NCI-H460 (cell line): ENCODE data around the gene POLR1C. TPM values are rescaled to one million over a fixed set of nuclear protein-coding genes. Genes with fewer than 3 reads are reported as not detected.
"Not testable (repeated sequence)": the region's sequence is repeated elsewhere in the genome, so short reads cannot be mapped to it uniquely, and the experiment has no call there.

Source experiments
- DNase-seq: peaks from one replicate; pipeline ENCODE4 v3.0.0-alpha.2; 2016; ENCODE audit warnings: low read depth; ENCODE audit errors: extremely low read depth
- polyA plus RNA-seq: library from polyadenylated mRNA; depleted of rRNA; stranded (reverse); fragments of >200 nt; gene quantifications from 2 replicates; pipeline ENCODE4 v1.2.3, GENCODE V29; 2014; cell fraction: nucleus; rRNA removed
- total RNA-seq: library from RNA; depleted of rRNA; stranded (reverse); fragments of >200 nt; shearing (Covaris generic); gene quantifications from 2 replicates; pipeline ENCODE4 v1.2.3, GENCODE V29; 2014; rRNA removed

POLR1C gene, protein sequence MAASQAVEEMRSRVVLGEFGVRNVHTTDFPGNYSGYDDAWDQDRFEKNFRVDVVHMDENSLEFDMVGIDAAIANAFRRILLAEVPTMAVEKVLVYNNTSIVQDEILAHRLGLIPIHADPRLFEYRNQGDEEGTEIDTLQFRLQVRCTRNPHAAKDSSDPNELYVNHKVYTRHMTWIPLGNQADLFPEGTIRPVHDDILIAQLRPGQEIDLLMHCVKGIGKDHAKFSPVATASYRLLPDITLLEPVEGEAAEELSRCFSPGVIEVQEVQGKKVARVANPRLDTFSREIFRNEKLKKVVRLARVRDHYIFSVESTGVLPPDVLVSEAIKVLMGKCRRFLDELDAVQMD
- 36.4 and 39.5 TPM in 2 replicates for total RNA-seq
- polyA plus RNA-seq: 55.8 and 66.7 TPM in 2 replicates

DNA sequence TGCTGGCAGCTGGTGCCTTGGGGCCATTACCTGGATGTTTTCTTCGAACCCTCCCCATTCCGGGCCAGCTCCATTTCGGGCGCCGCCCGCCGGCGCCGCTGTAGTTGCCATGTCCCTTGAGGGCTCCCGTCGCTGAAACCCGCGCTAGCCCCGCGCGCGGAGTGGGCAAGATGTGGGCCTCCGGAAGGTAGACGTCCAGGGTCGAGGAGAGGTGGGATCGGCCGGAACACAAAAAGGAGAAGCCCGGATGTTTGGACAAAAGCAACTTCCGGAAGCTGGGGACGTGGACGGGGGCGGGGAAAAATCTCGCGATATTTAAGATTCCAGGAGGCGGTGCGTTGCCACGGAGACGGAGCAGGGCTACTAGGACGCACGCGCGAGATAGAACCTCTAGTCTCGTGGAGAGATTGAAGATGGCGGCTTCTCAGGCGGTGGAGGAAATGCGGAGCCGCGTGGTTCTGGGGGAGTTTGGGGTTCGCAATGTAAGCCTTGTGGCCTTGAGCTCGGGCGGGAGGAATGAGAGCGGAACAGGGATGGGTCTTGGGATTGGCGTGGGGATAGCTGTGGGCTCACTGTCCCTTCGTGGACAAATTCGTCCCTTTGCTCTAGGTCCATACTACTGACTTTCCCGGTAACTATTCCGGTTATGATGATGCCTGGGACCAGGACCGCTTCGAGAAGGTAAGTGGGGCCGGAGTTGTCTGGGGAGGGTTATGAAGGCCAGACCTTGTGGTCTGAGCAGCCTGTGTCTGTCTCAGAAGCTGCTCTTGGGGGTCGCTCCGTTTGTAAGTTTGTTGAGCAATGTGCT lies at the start of gene POLR1C, which contains the start of gene YIPF3:
Gene POLR1C, plus strand, starts transcription at position 393 of the 808 bp plus-strand sequence. Its CDS starts 21 bp downstream, at position 414.
Gene YIPF3, minus strand, starts transcription at position 230 of the 808 bp plus-strand sequence. Its CDS starts 119 bp downstream, at position 111.
- DNase-seq: peak; percentile 97

DNA sequence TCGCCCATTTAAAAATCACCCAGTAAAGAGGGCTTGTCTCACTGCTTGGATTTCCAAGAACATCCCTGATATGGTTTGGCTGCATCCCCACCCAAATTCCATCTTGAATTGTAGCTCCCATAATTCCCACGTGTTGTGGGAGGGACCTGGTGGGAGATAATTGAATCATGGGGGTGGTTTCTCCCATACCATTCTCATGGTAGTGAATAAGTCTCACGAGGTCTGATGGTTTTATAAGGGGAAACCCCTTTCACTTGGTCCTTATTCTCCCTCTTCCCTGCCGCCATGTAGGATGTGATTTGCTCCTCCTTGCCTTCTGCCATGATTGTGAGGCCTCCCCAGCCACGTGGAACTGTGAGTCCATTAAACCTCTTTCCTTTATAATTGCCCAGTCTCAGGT lies 49.6 kb upstream of the POLR1C start:
- DNase-seq: not testable (repeated sequence)

DNA sequence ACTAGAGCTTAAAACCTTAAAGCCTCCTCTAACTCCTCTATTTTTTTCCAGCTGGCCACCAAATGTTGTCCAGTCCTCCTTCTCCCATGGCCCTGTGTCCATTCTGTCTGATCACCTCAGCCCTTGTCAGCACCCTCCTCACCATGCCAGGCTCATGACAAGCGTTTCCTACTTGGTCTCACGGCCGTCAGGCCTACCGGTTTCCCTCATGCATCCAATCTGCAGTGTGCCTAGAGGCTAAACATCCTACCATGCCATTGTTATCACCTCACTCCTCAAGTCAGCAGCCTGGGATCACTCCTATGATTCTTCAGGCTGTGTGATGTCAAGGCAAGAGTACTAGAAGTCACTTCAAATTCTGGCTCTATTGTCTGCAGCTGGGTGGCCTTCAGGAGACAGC lies 49.1 kb upstream of the POLR1C start:
- DNase-seq: no peak

DNA sequence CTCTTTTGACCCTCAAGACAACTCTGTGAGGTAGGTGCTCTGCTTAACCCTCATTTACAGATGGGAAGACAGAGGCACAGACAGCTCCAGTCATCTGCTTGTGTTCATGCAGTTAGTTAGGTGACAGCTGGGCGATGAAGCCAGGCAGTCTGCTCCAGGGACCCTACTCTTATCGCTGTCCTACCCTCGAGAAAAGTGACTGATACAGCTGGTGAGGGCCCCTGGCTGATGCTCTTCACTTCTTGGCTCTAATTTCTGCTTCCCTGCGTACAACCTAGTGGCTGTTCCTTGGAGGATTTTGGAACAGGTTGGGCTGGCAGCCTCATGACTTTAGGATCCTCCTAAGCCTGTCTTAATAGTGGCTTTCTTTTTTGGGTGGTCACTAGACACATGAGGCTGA lies 48.6 kb upstream of the POLR1C start:
- no peak for DNase-seq

DNA sequence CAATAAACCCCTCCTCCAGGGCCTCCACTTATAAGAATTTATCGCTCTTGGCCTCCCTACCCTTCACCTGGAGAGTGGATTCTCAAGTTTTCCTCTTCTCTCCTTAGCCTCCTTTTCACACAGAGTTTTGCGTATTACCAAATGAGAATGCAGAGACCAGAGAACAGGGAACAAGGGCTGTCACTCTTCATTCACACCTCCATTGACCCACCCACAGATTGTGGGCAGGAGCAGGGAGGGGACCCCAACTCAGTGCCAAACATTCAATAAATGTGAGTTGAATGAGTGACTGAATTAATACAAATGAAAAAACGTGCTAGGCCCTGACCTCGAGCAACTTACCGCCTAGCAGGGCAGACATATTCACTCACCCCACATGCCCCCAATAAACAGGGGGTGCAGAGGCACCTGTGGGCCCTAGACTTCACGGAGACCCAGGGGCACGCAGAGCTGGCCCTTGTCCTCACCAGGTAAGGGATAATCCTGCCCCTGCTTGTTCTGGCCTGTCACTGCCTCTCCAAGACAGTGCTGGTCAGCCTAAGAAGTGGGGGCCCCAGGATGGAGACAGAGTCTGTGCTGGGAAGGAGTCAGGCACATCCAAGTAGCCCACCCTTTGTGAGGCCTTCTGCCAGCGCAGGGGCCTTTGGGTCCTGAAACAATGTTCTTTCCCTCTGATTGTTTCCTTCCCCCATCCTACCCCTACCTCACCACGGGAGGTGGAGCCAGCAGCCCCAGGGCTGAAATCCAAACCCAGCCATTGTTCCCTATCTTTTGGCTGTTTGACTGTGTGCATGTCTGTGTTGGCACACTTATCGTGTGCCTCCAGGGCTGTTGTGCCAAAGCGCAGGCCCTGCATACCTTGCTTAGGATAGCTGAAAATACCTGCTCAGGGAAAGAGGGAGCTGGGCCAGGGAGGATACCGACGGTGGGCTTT lies 47.9 kb upstream of the POLR1C start:
- no peak for DNase-seq

DNA sequence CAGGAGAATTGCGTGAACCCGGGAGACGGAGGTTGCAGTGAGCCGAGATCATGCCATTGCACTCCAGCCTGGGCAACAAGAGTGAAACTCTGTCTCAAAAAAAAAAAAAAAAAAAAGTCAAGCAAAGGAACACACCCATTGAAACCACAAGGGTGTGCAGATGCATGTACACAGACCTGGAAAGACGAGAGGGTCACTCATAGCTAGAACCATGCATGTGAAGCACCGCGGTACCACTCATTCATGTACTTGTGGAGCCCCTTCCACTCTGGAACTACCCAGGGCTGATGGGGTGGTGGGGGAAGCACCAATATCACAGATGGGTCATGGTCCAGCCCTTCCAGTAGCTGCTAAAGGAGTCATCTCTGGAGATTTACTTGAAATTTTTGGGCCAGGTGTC lies 46.9 kb upstream of the POLR1C start:
- no peak for DNase-seq

DNA sequence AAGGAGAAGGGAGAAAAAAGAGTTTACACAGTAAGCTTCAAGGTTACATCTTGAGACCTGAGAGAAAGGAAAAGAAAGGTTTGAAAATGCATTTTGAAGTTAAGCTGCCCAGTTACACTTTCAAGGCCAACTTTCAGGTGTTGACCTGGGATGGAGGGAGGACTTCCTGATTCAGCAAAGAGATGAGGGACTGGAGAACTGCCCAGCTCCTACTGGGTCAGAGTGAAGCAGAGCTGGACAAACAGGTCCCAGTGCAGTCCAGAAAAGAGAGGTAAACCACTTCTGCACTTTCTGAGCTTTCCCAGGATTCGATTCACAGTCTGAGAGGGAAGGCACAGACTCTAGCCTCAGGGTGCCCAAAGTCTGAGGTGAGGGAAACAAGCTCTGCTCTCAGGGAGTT lies 45.5 kb upstream of the POLR1C start:
- DNase-seq: no peak

DNA sequence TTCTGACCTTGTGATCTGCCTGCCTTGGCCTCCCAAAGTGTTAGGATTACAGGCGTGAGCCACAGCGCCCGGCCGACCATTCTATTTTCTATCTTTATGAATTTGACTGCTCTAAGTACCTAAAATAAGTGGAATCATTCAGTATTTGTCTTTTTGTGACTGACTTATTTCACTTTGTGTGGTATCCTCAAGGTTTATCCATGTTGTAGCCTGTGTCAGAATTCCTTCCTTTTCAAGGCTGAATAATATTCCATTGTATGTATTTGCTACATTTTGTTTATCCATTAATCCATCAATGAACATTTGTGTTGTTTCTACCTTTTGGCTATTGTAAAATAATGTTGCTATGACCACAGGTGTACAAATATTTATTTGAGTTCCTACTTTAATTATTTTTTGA lies 44.4 kb upstream of the POLR1C start:
- DNase-seq: no peak

DNA sequence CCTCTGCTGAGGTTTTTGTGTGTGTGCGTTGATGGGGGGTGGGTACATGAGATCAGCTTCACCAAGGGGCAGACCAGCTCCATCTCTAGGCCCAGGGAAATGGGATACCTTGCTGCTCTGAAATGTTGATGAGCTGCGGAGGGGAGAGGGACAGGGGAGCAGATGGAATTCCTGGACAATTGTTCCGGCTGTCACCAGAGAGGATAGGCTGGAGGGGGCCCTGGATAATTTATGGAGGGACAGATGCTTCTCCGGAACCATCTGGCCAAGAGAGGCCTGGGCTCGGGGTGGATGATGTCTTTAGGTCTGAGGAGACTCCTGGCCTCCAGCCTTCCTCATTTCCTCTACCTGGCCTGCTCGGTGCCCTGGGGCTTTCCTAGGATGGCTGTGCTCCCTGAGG lies 41.4 kb upstream of the POLR1C start:
- DNase-seq: no peak

DNA sequence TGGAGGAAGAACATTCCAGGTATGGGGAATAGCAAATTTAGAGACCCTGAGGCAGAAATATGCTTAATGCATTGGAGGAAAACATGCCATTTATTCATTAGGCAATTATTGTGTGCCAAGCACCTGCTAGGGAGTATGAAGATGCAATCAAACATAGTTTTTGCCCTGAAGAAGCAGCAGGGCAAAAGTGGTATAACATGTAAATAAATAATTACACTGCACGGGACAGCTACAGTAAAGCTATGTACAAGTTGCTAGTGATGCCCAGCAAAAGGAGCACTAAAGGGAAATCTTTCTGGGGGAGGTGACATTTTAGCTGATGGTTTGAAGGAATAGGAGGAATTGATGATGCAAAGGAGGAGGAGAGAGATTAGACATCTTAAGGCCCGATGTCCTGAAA lies 40.1 kb upstream of the POLR1C start:
- no peak for DNase-seq

DNA sequence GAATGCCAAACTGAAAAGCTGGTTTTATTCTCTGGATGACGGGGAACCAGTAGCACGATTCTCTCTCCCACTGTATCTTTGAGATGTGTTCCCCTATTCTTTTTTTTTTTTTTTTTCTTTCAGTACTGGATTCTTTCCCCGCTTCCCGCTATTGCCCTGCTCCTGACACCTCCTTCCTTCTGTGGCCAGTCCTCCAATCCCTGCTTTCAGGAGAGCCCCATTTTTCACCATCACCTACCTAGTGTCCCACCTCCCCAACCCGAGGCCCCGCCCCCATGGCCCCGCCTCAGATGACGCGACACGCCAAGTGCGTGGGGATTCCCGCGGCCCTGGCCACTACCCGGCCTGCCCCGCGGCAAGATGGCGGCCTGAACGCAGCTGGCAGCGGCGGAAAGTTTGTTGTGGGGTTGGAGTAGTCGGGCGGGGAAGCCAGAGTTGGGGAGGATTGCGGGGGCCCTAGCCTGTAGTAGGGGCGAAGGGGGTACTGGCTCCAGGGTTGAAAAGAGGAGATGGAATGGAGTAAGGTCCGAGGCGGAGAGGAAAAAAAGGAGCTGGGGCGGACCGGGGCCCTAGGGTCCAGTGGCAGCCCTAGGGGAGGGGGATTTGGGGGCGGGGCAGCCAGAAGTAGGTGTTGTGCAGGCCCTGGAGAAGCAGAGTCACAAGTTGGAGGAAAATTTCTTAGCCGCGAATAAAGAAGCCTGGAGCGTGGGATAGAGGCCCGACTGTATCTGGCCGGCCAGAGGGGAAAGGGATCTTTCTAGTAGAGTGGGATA lies 39.5 kb upstream of the POLR1C start, which contains the start of gene TJAP1:
Gene TJAP1, plus strand, starts transcription at position 336 of the 773 bp plus-strand sequence. CDS start 21,432 bp downstream, outside the sequence.
- peak; percentile 77 for DNase-seq

DNA sequence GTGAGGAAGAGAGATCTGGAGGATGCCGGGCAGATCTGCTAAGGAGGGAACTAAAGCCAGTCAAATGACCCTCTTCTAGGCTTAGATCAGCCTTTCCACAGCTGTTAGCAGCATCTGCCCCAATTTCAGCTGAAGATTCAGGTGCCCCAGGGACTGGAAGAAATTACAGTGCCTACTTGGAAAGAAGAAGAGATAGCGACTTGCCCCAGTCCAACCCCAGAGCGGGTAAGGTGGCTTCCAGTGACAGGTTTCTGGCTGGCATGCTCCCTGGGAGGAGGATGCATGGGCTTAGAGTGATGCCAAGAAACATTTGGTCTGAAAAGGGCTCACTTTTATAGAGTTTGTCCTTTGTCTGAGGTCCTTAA lies 38.9 kb upstream of the POLR1C start:
- no peak for DNase-seq

DNA sequence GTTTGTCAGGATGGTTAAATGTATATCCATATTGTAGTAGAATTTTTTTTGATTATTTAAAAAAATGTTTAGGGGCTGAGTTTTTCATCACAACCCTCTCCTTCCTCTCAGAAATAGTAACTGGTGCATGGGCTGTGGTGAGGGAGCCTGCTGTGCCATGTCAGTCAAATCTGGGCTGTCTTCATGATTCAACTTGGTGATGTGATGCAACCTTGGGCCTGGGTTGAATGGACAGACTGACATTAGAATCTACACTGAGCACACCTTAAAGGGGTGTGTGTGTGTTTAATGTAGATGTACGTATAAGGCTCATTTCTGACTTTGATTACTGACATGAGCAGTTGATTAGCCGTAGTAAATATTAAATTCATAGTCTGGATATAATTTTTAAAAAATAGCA lies 35.8 kb upstream of the POLR1C start:
- no peak for DNase-seq

DNA sequence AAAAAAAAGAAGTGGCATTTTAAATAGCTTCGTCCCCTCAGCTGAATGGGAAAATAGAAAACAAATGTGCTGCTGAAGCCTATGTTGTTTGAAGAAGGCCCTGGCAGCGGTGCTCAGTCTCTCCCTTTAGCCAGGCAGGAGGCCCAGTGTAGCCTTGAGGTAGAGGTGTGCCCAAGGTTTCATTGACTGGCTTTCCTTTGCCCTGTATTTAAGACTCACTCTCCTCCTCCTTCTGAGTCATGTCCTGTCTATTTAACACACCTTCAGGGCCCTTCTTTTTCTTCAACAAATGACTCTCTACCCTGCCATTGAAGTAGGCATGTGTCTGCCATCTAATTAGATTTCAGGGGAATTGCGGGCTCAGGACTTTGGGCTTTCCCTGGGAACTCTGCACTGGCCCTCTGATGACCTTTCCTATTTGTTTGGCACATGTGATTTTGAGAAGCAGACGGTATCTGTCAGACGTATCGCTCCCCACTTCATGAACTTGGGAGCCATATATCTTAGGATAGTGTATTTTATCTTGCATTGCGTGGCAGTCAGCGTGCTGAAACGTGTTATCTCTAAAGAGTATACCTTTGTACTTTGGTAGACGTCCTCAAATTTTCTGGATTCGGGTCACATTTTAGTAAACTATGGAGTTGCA lies 35.2 kb upstream of the POLR1C start:
- DNase-seq: no peak

DNA sequence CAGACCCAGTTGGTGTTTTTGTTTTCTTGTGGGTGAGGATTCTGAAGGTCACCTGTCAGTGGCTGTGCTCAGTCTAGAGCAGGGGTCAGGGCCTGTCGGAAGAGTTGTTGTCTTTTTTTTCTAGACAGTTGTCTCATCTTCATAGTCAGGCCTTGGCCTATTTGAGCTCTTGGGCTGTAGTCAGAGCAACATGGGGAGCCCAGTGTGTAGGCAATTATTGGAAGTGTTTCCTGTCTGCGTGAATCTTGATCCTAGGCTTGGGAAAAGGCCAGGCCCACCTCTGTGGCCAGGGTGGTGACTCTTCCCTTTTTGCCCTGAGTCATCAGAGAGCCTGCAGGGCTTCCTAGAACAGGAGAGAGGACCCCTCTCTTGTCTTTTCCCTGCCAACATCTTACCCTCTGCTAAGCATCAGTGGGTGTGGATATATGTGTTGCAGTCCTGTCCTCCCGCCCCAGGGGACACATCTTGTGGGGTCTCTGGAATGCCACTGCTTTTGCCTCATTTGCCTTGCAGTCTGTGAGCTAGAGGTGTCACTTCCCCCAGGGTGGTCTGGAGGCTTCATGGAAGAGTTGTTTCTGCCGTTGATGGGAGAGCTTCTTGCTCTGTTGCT lies 28.1 kb upstream of the POLR1C start:
- no peak for DNase-seq

DNA sequence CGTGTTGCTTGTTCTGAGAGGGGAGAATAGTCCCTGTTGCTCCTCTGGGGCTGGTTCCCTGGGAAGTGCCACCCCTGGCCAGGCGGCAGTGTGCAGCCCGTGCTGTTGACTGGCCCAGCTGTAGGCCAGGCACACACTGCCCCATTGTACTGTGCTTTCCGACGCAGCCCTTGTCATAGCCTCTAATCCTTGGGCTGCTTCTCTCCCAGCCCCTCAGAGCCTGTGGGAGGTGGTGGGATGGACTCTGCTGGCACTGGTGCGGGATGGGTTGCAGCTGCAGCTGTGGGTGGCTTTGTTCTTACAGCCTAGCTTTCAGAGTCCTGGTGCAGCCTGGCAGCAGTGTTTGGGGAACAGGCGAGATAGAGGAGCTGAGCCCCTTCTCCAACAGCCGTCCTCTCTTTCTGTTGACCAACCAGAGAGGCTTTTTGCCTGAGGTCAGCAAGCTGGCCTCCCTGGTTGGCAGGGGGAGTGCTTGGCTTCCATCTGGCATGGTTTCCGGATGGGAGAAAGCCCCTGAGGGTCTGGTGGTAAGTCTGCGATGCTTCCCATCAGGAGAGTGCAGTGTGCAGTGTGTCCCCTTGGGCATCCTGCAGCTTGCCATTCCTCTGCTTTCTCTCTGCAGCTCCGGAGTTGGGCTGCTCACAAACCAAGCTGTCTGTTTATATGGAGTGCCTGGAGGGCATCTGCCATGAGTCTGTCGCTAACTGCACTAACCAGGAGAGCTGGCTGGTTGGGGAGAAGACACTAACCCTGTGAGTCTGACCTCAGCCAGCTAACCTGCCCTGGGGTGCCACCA lies 27.4 kb upstream of the POLR1C start:
- DNase-seq: no peak

DNA sequence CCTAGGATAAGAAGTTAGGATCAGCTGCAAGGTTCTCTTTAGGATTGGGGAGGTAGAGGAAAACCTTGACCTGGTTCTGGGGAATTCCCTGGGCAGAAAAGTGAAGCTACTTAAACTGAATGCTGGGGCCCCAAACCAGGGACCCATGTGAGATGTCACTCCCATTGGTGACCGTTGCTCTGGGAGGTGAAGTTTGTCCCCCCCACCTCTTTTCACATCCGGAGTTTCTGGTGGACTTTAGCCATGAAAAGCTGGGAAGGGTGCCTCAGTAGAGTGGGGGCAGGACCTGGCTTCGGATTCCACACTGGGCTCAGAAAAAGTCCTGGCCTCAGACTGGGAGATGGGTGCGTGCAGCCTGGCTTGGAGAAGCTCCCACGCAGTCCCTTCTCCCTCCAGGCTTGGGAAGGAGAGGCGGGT lies 26.4 kb upstream of the POLR1C start:
- no peak for DNase-seq
